ENCODE measurements around the gene AKR1B15.
"Not testable (repeated sequence)": the region's sequence is repeated elsewhere in the genome, so short reads cannot be mapped to it uniquely, and the experiment has no call there.

AKR1B15 gene

GRCh38 chr7:134533288-134533771 lies 15.6 kb upstream of the AKR1B15 start:
- no peak for DNase-seq

DNA sequence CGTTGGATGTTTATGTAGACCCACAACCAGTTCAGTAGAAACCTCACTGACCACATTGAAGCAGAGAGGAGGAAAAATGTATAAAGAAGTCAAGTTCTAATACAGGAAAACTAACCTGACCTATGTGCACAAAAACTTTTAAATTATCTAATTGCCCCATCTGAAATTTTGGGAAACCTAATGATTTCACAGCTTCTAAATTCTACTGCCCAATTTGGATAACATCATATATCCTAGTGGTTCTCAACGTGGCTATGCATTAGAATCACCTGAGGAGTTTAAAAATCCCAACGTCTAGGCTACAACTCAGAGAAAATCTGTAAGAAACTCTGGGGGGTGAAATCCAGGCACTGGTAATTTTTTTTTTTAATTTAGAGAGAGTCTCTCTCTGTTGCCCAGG lies 14.3 kb upstream of the AKR1B15 start:
- no peak for DNase-seq

- no peak for DNase-seq
Observed at GRCh38 chr7:134535272-134535918, 13.5 kb upstream of the AKR1B15 start.

GRCh38 chr7:134535919-134536299 lies 13.0 kb upstream of the AKR1B15 start:
- no peak for DNase-seq

DNA sequence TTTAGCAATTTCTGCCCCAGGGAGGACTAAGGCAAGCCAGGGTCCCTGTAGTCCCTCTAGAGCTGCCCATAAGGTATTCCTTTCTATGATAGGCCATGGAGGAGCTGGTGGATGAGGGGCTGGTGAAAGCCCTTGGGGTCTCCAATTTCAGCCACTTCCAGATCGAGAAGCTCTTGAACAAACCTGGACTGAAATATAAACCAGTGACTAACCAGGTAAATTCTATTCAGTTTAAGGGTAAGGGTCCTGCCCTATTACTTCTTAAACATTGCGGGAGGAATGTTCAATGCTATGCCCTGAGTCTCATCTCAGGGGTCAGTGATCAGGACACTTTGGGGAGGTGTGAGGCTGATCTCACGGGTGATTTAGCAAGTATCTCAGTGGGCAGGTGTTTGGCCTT lies 12.4 kb upstream of the AKR1B15 start:
- DNase-seq: not testable (repeated sequence)

- not testable (repeated sequence) for DNase-seq
Observed at GRCh38 chr7:134537273-134537781, 11.6 kb upstream of the AKR1B15 start.

- DNase-seq: no peak
Observed at GRCh38 chr7:134539380-134540004, 9.4 kb upstream of the AKR1B15 start.

- DNase-seq: not testable (repeated sequence)
Observed at GRCh38 chr7:134541501-134542194, 7.3 kb upstream of the AKR1B15 start.

DNA sequence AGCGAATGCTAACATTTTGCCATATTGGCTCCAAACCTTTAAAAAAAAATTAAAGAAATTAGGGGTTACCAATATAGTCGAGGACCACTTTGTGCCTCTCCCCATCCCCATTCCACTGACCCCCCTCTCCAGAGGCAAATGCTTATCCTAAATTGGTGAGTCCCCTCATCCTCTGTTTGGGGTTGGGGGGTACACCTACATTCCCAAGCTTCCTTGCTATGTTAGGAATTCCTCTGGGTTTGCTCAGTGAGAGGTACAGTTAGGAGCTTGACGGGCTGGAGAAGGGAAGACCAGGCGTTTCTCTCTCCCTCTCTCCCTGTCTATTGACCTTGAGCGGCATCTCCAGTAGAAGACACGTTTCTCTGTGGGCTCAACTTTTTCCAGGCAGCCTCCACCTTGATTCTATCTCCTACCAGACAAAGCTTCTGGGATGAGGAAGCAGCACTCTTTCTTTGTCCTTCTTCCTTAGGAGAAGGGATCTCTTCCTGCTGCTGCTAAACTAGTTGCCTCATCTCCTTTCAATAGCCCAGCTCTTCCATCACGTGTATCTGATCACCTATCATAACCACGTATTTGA lies 6.6 kb upstream of the AKR1B15 start:
- no peak for DNase-seq

DNA sequence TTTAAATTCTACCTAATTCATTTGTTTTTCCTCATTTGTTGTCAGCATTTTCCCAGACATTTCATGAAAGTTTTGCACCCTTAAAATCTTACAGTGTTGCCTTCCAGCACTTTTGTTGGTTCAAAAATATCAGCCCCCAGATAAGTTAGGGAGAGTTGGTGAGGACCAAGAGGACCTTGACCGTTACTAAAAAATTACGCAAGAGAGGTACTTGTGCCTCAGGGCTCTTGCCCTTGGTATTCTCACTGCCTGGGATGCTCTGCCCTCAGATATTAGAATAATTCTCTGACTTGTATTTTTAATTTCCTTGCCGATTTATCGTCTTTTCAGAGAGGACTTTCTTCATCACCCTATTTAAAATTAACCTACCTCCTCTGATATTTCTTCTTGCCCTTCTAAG lies 3.5 kb upstream of the AKR1B15 start:
- no peak for DNase-seq

GRCh38 chr7:134545918-134546317 lies 3.0 kb upstream of the AKR1B15 start:
- DNase-seq: no peak

DNA sequence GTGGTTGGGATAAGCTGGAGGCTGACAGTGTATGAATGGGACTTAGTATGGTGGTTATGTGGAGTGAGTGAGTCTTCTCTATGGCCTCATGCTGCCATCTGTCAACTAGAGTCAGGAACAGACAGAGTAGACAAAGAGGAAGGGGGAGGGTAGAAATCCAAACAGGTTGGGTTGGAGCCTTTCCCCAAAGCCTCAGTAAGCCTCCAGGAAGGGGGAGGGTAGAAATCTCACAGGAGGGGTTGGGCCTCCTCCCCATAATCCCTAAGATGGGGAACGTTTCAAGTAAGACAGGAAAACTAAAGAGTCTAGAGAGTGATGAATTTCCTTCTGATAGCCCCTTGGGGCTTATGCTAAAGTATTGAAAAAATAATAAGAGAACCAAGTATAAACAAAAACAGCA lies 2.0 kb upstream of the AKR1B15 start:
- DNase-seq: no peak

DNA sequence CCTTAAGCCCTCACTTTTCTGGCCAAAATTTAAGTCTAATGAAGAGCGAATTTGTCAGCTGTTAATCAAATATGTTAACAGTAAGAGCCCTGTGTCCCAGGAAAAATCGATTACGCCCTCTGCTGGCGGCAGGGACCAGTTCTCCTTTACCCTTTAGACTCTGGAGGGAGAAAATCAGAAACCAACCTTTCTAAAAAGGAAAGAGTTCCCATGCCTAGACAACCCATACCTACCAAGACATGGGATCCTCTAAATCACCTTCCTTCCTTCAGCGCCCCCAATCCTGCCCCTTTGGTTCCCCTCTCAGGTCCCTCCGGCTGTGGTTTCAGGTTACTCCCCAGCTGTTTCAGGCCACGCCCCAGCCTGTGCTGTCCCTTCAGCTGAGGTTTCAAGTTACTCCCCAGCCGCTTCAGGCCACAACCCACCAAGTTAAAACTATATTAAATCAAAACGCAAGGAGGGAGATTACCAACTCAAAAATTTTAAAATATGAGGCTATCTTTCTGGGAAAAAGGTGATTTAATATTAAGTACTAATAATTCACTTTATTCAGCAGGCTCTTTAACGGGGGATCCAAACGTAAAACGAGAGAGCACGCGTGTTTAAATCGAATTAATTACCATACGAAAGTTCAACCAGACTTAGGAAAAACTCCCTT lies 1.4 kb upstream of the AKR1B15 start:
- DNase-seq: peak; percentile 69

DNA sequence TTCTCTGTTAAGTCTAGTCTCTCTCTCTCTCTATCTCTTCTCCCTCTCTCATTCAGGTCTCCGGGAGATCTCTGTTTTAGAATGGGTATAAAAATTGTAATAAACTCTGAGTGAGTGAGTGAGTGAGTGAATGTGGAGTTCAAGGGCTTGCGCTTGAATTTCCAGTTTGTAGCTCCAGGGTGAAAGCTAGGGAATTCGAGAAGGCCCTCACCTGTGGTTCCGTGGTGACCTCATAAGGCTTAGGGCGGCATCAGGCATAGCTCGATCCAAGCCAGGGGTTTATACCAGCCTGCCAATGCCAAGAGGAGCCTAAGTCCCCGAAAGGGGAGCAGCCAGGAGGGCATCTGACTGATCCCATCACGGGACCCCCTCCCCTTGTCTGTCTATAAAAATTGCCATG lies 456 bp downstream of the AKR1B15 start:
- DNase-seq: no peak

GRCh38 chr7:134552105-134552504 lies 3.2 kb downstream of the AKR1B15 start:
- no peak for DNase-seq

DNA sequence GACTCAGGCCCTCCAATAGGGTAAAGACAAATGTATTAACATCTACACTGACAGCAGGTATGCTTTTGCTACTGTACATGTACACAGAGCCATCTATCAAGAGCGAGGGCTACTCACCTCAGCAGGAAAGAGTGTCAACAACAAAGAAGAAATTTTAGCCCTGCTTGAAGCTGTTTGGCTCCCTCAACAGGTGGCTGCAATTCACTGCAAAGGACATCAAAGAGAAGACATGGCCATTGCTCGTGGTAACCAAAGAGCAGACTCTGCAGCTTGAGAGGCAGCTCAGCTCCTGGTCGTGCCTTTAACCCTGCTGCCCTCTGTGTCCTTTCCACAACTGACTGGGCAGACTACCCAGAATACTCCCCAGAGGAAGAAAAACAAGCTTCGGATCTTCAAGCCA lies 5.1 kb downstream of the AKR1B15 start:
- DNase-seq: no peak

- DNase-seq: no peak
Observed at GRCh38 chr7:134554417-134554966, 5.6 kb downstream of the AKR1B15 start.

- DNase-seq: no peak
Observed at GRCh38 chr7:134557391-134557790, 8.5 kb downstream of the AKR1B15 start.

- DNase-seq: no peak
Observed at GRCh38 chr7:134558370-134558769, 9.5 kb downstream of the AKR1B15 start.

DNA sequence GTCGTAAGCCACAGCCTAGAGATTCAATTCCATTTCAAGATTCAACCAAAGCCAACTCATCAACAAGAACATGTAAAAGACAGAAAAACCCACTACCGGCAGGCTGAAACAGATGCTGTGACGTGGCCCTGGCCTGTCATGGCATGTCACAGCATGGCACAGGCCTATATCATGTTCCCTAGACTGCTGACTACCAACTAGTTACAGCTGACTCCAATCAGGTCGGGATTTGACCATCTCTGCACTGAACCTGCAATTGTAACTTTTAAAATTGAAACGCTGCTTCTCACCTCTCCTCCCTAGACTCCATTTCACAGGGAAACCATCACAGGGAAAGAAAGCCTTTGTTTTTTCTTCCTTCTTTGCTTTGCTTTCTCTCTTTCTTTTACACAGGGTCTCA lies 12.7 kb downstream of the AKR1B15 start:
- not testable (repeated sequence) for DNase-seq

GRCh38 chr7:134562136-134562535 lies 13.2 kb downstream of the AKR1B15 start:
- no peak for DNase-seq

DNA sequence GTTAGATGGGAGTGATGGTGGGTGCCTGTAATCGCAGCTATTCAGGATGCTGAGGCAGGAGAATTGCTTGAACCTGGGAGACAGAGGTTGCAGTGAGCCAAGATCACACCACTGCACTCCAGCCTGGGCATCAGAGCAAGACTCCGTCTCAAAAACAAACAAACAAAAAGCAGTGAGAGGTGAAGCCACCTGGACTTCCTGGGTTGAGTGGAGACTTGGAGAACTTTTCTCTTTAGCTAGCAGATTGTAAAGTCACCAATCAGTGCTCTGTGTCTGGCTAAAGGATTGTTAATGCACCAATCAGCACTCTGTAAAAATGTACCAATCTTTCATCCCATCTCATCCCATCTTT lies 14.5 kb downstream of the AKR1B15 start:
- DNase-seq: not testable (repeated sequence)

DNA sequence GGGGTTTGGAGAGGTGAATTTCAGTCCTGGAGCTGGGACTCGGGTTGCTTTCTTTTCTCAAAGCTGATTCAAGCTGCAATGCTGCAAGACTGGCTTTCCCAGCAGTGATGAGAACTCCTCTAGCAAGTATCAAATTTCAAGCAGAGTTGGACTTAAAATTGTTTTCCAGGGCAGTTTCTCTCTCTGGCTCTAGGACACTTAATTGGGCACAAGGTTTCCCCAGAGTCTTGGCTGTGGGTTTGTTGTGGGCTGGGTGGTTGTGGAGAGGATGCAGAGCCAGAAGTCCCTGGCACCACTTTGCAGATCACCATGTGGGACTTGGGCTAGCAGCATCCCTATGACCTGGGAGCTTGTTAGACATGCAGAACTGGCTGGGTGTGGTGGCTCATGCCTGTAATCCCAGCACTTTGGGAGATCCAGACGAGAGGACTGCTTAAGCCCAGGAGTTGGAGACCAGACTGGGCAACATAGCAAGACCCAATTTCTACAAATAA lies 16.8 kb downstream of the AKR1B15 start:
- DNase-seq: no peak
